ENCODE results near the gene SAG. TPM values are rescaled to one million over a fixed set of nuclear protein-coding genes. Genes with fewer than 3 reads are reported as not detected.

The SAG gene
- total RNA-seq, 1 experiment from 2014 or later: not detected

DNA sequence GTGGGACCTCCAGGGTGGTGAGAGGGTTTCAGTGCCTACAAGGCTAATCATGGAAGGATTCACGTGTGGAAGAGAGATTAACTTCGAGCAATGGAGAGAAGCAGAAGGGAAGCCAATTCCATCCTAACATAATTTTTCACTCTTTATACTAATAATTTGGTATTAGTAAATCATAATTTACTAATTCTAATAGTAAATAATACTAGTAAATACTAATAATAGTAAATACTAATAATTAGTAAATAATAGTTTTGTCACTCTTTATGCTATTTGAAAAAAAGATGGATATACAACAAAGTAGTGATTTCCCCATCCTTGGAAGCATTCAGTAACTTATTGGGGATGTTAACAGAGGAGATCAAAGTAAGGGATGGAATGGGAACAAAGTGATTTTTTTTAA is 6.4 kb upstream of the SAG start:
- no peak for TF ChIP-seq REST (IDR thresholded peaks at IDR 0.05; ENCODE audit: insufficient read depth in 1 of 2, low read depth in 2 of 2, low read length in 1 of 2)
- in situ Hi-C loops (cut with HindIII; ENCODE audit: low pct_unique_long_range_greater_than_20kb, low sequenced_read_pairs) (no loop called here), intact Hi-C loops (cut with micrococcal nuclease; ENCODE audit: unreplicated experiment) (no loop called here)
- BruUV-seq (replicated peaks): no TSS peak
- Histone ChIP-seq H3K36me3 (ENCODE audit: control insufficient read depth, insufficient read depth, low read length) (no peaks in the 10 kb centered on the region), H3K27me3 (ENCODE audit: control insufficient read depth, insufficient read depth, low read length) (no peaks in the 10 kb centered on the region), H3K27ac (ENCODE audit: low read length) (no peak overlapping the region), H3K4me1 (ENCODE audit: control insufficient read depth, insufficient read depth, low read length) (no peaks in the 10 kb centered on the region; the same call in 1 of the 2 replicates), H3K4me3 (ENCODE audit: low read depth in 2 of 2, low read length in 2 of 2) (no peak overlapping the region), H3K9me3 (ENCODE audit: control insufficient read depth, insufficient read depth, low read depth, low read length) (no peaks in the 10 kb centered on the region)
- ChIA-PET CTCF (no interaction called here), POLR2A (interaction anchor here (0.5 kb wide), 1 partner anchor 21 kb away, joined by 3 read pairs; no protein-coding TSS in a partner anchor)
- no peak for DNase-seq (ENCODE audit: low read depth, low spot score)
- ATAC-seq: no peak

DNA sequence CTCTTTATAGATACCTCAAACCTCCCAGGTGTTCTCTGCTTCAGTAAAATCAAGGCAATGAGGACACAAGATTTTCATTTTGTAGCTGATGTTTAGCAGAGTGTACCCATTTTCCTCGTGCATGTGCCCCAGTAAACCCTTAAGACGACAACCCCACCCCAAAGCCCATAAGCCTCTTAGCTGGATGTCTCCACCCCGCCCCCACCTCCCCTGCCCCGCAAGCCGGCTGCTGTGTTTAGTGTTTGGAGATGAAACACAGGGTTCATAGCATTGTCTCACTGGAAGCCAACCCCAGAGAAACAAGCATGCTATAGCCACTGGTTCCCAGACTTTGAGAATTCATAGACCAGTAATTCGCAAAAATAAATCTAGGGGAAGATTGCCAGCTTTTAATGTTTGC is 5.8 kb upstream of the SAG start:
- BruUV-seq (replicated peaks): no TSS peak
- Histone ChIP-seq H3K4me3 (ENCODE audit: low read depth in 2 of 2, low read length in 2 of 2) (no peak overlapping the region), H3K27me3 (ENCODE audit: control insufficient read depth, insufficient read depth, low read length) (no peaks in the 10 kb centered on the region), H3K27ac (ENCODE audit: low read length) (no peak overlapping the region), H3K9me3 (ENCODE audit: control insufficient read depth, insufficient read depth, low read depth, low read length) (no peaks in the 10 kb centered on the region), H3K4me1 (ENCODE audit: control insufficient read depth, insufficient read depth, low read length) (no peaks in the 10 kb centered on the region; the same call in 1 of the 2 replicates), H3K36me3 (ENCODE audit: control insufficient read depth, insufficient read depth, low read length) (no peaks in the 10 kb centered on the region)
- intact Hi-C loops (cut with micrococcal nuclease; ENCODE audit: unreplicated experiment): no loop called here
- DNase-seq (ENCODE audit: low read depth, low spot score): no peak
- ChIA-PET POLR2A (interaction anchor here (0.5 to 0.6 kb wide), 2 partner anchors 20 to 222 kb away, joined by 3 read pairs; no protein-coding TSS in a partner anchor), CTCF (no interaction called here)
- in situ Hi-C loops (cut with HindIII; ENCODE audit: low pct_unique_long_range_greater_than_20kb, low sequenced_read_pairs): no loop called here
- ATAC-seq: no peak
- no peak for TF ChIP-seq POLR2AphosphoS5 (IDR thresholded peaks at IDR 0.05; ENCODE audit: low read depth, low read length)
- TF ChIP-seq SIN3A (IDR thresholded peaks at IDR 0.05; ENCODE audit: borderline replicate concordance, insufficient read depth, low read depth, low read length): no peak
- TF ChIP-seq, protein P1, sequence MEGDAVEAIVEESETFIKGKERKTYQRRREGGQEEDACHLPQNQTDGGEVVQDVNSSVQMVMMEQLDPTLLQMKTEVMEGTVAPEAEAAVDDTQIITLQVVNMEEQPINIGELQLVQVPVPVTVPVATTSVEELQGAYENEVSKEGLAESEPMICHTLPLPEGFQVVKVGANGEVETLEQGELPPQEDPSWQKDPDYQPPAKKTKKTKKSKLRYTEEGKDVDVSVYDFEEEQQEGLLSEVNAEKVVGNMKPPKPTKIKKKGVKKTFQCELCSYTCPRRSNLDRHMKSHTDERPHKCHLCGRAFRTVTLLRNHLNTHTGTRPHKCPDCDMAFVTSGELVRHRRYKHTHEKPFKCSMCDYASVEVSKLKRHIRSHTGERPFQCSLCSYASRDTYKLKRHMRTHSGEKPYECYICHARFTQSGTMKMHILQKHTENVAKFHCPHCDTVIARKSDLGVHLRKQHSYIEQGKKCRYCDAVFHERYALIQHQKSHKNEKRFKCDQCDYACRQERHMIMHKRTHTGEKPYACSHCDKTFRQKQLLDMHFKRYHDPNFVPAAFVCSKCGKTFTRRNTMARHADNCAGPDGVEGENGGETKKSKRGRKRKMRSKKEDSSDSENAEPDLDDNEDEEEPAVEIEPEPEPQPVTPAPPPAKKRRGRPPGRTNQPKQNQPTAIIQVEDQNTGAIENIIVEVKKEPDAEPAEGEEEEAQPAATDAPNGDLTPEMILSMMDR (IDR thresholded peaks at IDR 0.05): no peak
- TF ChIP-seq TCF7L2 (IDR thresholded peaks at IDR 0.05; ENCODE audit: low read depth, low read length): no peak
- TF ChIP-seq REST (IDR thresholded peaks at IDR 0.05; ENCODE audit: insufficient read depth in 1 of 2, low read depth in 2 of 2, low read length in 1 of 2): no peak

Data from Panc1 (cell line).